ENCODE results near the gene KCTD16.

The KCTD16 gene

DNA sequence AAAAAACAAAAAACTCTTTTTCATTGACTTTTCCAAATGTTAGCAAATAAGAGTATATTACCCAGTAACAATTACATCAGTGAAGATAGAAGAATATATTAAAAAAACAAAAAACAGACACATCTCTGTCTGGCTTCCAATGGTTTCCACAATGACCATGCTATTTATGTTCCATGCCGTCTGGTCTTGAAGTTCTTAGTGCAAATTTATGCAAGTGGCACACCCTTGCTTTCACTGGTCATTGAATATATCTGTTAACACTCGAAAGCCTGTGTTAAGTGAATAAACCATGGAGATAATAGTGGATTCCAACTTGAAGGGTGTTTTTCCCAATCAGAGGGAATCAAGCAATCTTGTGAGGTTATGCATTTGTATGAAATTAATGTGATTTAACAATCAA is 291.9 kb downstream of the KCTD16 start:
- DNase-seq (ENCODE audit: low read depth) = no peak

DNA sequence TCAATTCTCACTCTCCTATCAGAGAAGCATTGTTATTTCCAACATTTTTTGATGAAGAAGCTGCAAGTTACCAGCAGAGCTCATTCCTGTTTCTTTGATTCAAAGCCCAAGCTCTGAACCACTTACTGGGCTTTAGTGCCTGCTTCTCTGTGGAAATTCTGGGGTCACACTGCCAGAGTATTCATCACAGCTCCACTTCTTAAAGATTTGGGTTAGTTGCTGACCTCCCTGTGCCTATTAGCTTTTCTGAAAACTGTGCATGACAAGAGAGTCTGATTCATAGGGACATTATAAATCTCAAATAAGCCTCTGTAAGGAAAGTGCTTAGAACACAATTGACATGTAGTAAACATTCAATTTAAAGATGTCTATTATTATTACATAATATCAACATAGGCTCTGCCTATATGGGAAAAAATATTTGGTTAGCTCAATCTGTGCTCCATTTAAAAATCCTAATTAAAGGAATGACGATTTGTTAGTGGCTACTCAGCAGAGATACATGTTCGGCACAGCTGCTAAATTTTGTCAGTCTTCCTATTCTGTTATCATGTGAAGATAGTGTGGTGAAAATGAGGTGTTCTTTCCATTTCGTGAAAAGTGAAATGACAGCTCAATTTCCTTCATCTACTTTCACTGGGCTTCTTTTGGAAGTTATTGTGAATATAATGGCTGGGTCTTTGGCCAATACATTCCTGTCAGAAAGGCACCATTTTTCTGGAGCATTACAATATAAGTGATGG is 293.0 kb downstream of the KCTD16 start:
- DNase-seq (ENCODE audit: low read depth) = no peak

DNA sequence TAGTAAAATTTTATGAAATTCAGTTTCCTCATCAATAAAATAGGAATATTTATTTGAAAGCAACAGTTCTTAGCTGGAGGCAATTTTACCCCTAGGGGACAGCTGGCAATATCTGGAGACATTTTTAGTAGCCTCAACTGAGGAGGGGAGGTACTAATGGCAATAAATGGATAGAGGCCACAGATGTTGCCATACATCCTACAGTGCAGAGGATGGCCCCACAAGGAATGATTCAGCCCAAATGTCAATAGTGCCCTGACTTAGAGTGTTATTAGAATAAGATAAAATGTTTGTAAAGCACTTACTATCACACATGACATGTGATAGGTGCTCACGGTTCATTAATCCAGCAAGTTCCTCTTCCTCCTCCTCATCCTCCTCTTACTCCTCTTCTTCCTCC is 293.6 kb downstream of the KCTD16 start:
- DNase-seq (ENCODE audit: low read depth) = no peak

DNA sequence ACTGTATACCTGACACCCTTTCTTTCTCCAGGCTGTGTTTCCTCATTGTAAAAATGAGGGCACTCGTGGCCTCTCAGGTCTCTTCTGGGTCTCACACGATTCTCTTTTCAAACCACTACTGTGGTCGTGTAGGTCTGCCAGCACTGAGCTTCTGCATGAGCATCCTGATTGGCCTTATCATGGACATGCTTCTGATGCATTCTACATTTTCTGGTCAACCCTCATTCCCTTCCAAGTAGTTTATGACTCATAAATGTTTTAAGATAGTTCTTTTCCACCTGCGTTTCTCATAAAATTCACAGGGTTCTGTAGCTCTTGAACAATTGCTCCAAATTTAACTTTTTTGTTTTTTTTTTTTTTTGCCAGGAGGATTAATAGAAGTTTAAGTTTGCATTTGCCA is 294.8 kb downstream of the KCTD16 start:
- DNase-seq (ENCODE audit: low read depth) = no peak

DNA sequence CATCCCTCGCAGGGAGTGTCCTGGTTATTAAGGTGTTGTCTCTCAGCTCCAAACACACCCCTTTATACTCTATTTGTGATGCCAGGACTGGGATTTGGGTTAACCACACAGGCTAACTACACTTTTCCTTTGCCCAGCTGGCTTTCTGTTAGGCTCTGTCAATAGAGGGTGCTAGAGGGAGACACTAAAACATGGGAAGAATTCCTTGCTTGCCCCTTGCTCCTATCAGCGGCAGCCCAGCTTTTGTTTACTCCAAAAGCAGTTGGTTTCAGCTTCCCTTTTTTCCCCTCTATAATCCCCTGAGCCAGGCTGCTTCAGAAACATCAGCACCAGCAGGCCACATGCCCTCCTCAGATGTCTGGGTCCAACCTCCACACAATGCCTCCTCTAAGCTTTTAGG is 297.1 kb downstream of the KCTD16 start:
- DNase-seq (ENCODE audit: low read depth) = no peak

DNA sequence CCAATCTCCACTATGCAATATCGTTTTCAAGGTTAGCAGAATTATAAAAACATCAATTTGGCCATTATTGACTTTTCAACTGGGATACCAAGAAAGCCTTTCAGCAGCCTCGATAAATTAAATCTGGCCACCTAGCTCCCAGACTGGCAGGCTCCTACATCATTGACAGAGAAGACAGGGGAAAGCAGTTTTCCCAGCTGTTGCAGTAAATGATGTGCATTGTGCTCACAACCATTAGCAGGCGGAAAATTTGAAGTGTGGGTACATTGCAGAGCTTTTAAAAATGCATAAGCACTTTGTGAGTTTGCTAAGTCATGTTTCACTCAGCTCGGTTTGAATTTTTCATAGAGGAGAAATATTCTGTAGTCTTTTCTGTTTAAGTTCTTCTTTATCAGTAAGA is 297.9 kb downstream of the KCTD16 start:
- no peak for DNase-seq (ENCODE audit: low read depth)

DNA sequence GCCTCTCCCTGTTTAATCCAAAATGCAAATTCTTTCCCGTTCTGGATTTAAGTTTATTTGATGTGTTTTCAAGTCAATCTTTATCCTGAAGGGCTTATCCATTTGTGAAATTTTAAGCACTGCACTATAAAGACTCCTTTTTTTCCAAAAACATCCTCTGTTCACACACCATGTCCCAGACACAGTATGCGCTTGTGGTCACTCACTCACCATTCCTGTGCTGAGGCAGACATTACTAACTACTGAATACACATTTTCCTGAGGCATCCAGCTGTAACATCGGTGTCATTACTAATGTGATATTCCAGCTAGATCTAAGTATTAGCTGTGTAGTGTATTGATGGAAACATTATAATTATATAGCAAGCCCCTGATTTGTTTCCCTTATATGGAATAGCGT is 298.4 kb downstream of the KCTD16 start:
- DNase-seq (ENCODE audit: low read depth) = no peak

DNA sequence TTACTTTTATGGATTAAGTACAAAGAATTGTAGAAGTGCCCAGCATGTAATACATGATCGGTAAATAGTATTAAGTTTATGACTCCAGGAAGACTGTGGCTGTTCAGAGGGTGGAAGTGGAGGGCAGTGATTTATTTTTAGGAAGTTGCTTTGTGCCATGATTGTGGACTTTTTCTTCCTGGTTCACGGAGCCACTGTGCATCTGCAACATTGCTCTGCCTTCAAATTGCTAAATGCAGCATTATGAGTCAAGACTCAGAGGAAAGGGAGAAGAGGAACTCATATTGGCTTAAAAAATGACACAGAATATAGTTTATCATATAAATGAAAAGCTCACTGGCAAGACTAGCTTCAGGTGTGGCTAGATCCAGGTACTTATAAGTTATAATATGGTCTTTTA is 301.5 kb downstream of the KCTD16 start:
- no peak for DNase-seq (ENCODE audit: low read depth)

DNA sequence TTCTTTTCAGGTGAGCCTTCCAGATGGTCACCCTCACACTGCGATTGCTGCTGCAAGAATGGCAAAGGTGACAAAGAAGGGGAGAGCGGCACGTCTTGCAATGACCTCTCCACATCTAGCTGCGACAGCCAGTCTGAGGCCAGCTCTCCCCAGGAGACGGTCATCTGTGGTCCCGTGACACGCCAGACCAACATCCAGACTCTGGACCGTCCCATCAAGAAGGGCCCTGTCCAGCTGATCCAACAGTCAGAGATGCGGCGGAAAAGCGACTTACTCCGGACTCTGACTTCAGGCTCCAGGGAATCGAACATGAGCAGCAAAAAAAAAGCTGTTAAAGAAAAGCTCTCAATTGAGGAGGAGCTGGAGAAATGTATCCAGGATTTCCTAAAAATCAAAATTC is 303.0 kb downstream of the KCTD16 start:
- DNase-seq (ENCODE audit: low read depth) = no peak

DNA sequence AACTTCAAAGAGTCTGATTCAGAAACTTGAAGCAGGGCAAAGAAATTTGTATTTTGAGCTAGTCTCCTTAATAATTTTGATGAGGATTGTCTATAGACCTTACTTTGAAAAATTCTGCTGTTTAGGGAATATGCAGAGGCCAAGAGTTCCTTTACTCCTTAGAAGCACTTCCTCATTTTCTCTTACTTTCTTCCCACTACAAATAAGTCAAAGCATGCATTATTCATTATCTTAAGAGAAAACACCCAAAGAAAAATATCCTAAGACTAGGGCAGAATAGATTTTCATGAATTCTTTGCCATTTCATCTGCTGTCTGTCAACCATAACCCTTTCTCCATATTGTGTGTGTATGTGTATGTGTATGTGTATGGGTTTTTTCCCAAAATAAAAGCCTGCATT is 307.9 kb downstream of the KCTD16 start:
- DNase-seq (ENCODE audit: low read depth) = no peak

DNA sequence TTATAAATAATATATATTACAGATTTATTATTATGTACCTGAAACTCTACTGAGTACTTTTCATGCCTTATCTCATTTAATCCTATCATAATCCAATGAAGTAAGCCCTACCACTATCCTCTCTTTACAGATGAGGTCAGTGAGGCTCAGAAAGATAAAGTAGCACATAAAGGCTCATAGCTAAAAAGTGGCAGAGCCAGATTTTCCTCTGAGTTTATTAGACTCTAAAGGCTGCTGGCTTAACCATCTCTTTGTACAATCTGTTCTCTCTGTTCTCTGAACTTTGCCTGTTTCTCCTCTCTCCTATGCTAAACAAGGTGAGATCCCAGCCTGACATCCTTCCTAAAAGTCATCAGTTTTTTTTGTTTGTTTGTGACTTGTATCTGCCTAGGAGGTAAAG is 311.2 kb downstream of the KCTD16 start:
- no peak for DNase-seq (ENCODE audit: low read depth)

DNA sequence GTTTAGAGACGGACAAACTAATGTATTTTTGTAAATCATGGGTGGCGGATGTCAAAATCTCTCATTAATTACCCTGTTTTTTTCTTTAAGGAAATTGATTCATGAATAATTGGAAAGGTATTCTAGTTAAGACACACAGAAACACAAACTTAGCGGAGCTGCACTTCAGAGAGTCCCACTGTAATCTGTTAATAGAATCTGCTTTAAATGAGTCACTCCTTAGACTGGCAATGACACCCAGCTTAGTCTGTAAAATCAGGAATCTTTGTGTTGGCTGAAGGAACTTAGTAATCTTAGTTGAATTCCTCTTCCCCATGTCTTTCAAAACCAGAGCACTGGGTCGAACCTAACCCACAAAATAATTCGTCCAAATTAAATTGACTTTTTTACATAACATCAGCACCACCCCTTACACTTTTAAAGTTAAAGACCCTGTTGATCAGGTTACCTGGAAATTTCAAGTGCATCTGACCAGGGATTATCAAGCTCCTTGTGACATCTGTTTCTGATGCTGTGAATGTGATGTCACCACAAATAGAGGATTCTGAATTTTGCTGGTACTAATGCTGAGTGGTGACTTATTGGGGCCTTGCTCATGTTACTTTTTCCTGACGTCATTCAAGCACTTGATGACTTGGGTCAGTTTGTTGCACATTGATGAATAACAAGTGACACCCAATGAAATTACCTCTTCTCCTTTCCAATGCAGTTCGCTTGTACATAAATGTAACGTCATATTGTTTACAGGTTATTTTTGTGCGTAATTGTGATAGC is 313.6 kb downstream of the KCTD16 start:
- peak; percentile 53 for DNase-seq (ENCODE audit: low read depth)

DNA sequence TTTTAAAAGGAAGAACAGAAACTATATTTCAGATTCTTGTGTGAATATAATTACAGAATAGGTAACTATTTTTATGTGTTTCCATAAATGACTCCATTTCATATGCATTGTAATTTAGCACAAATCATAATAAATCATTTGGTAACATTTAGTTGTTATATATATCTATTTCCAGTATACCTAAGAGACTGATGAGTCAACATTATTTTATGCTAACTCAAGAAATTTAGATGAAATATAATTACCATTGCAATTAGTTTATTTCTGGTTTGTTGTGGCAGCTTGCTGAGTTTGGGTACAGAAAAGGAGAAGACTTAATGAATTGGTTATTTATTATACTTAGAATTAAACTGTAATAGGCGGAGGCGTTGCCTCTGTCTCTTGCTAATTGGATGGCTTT is 314.9 kb downstream of the KCTD16 start:
- DNase-seq (ENCODE audit: low read depth) = no peak

DNA sequence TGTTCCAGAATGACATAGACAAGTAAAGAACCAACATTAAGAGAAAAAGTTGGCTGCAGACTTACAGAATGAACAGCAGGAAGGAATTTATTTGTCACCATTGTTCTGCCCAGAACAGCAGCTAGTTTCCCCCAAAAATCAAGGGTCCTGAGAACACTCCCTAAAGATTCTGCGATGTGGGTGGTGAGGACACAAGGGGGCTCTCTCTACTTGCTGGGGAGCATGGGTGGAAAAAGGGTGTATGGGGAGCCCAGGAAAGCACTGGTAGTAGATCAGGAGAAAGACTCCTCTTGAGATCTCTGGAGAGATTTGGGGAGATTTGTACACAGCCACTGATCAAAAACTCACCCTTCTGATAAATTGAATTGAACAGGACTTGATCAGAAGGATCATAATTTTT is 316.5 kb downstream of the KCTD16 start:
- DNase-seq (ENCODE audit: low read depth) = no peak

DNA sequence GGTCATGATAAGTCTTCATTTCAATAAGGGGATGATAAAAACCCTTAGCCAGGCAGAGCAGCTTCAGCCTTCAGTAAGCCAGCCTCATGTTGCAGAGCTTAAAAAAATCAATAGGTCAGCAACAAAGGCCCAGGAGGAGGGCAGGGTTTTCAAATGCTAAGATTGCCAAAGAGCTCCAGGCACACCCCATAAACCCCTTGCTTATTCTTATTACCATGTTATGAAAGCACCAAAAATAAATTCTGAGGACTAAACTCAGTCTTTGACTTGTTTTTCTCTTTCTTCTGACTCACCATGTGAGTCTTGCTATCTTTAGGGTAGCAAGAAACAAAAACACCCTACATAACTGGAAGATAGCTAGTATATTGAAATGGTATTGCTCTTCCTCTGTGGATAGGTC is 317.1 kb downstream of the KCTD16 start:
- DNase-seq (ENCODE audit: low read depth) = no peak

DNA sequence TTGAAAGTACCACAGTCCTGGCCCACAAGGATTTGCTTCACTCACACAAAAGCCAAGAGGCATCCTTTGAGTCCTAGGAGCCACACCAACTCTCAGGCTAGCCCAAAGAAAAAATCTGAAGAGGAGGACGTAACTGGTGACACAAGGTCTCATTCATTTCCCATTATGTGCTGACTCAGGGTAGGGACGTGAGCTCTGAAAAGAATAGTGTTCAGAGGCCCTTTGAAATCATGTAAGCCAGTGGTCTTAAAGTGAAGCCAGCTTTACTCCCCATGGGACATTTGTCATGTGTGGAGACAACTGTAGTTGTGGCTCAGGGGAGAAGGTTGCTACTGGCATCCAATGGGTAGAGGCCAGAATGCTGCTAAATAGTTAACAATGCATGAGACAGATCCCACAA is 332.4 kb downstream of the KCTD16 start:
- DNase-seq (ENCODE audit: low read depth) = no peak

DNA sequence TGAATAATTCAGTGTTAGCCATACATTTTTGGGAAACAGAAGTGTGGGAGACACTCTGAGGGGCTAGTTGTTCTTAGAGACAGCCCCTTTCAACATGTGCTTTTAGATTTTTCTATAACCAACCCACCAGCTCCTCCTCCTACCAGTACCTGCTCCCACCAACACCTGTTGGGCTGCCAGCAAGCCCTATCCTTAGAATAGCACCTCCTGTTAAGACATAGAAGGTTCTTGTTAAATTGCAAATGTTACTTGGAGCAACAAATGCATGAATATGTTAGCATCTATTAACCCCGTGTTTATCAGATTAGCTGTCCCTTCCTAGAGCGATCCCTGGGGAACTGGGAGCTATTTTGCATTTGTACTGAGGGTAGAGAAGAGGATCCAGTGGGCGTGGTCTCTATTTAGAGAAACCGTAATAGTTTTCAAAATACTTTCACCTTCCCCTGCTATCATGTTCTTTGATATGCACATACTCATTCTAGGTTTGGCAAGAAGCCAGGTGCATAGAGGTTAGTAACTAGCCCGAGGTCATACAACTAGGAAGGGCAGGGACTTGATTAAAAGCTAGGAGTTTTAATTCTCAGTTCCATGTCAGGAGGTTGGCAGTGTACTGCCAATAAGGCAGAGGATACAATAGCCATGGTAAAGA is 334.4 kb downstream of the KCTD16 start:
- no peak for DNase-seq (ENCODE audit: low read depth)

DNA sequence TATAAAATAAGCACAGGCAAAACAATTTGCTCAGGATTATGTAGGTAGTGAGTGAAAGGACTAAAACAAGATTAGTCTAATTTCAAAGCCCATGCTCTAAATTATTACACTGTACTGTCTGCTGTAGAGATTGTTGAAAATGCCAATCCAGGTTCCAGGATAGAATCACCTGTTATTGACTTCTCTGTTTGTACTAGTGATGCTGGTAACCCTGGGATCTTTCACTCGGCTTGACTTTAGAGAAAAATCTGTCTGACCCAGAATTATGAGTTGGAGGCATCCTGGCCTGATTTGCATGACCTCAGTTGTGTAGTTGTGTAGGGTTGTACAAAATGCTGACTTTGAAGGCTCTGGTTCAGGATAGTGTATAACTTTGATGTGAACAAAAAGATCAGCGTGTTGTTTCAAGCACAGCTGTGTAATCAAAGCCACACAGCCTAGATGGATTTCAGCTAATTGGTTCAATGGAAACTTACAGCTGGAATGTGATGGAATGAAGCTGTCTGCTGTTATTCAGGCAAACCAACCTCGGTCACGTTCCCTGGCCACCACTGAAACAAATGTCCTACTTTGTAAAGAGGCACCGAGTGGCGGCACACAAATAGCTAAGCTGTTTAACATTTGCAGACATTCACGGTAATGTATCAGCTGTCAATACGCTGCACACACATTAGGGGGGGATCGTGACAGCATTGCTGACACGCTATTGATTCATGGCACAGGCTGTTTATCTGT is 340.3 kb downstream of the KCTD16 start:
- no peak for DNase-seq (ENCODE audit: low read depth)

DNA sequence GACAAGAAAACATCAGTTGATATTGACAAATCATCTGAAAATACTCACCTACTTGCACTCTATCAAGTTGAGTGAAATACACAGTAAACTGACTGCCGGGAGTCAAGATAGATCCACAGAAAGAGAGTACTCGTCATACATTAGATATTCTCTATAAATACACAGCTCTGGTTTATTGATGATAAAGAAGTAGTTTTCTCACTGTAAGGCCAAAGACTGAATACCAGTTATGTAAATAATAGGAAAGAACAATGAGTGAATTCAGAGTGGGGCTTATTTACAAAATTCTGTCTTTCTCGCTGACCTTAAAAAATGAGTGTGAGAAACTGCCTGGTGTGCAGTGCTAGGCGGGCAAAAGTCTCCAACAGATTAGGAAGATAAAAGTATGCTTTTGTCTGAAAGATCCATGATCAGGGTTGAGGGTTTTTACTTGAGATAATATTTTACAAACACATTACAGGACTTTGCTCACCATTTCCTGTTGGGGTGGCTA is 341.0 kb downstream of the KCTD16 start:
- DNase-seq (ENCODE audit: low read depth) = no peak

DNA sequence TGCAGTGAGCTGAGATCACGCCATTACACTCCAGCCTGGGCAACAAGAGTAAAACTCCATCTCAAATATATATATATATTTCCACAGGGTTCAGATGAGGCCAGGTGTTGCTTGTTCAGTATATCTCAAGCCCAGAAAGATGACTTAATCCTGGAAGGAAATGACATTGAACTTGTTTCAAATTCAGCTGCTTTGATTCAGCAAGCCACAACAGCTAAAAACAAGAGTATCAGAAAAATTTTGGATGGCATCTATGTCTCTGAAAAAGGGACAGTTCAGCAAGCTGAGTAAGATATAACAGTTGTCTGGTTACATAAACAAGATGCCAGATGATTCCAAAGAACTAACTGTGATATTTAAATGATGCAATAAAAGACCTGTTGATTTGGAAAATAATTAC is 352.0 kb downstream of the KCTD16 start:
- no peak for DNase-seq (ENCODE audit: low read depth)

DNA sequence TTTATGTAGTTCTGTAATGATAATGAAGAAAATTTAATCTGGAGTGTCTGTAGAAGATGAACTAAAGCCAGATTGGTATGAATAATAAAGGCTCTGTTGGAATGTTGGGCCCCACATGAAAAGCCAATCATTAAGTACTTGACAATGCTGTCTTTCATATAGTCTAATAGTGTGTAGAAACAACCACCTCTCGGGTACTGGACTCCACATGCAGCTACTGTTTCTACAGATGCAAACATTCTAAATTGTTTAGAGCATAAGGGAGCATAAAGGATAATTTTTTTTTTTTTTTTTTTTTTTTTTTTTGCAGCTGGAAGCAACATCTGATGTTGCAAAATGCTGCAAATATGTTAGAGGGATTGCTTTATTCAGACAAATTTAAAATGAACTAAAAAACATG is 354.3 kb downstream of the KCTD16 start:
- DNase-seq (ENCODE audit: low read depth) = no peak

DNA sequence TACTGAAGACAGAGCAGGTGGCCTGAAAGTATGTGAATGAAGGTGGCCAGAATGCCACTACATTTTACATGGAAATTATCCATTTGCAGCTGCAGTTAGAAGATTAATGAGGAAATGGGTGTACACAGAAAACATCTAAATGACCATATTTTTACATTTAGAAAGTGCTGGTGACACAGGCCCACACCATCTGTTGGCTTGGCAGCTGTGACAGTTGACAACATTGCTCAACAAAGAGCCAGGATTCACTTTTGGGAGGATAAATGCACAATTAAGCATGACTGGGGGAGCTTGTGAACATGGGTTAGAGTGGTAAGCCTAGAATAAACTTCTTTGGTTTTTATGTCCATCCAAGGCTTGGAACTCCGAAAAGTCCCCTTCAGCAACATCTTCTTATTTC is 360.5 kb downstream of the KCTD16 start:
- no peak for DNase-seq (ENCODE audit: low read depth)
